Psoas muscle (tissue), 8 donors: ENCODE measurements around the gene MRPS2. TPM values are rescaled to one million over a fixed set of nuclear protein-coding genes. Genes with fewer than 3 reads are reported as not detected.
"Not testable (repeated sequence)": the region's sequence is repeated elsewhere in the genome, so short reads cannot be mapped to it uniquely, and the experiment has no call there.

ENCODE experiments used
- ATAC-seq, 4 donors: fragments of 200-7000 bp; cut with Tn5 transposase; one replicate each; pipeline ENCODE4 v1.9.1; 2020; ENCODE audit warnings: moderate library complexity in 3 of 4, mild to moderate bottlenecking in 2 of 4
- DNase-seq, 2 donors: peaks; one replicate each; pipeline ENCODE4 v3.0.0-alpha.2; 2020
- H3K27ac ChIP-seq: fragments of 200-600 bp; one replicate; pipeline ENCODE4 v1.8.0; 2022
- H3K27me3 ChIP-seq, 3 donors: fragments of 200-600 bp in 1 of 3; one replicate each; pipeline versions ENCODE4 v1.6.1 to v1.8.0; 2013 to 2022; ENCODE audit warnings: low read length in 2 of 3, mild to moderate bottlenecking in 2 of 3, moderate library complexity in 1 of 3; ENCODE audit not compliant: insufficient read depth in 3 of 3
- H3K36me3 ChIP-seq, 2 donors: fragments of 200-600 bp in 1 of 2; one replicate each; pipeline versions ENCODE4 v1.6.1 to v1.8.0; 2013 to 2022; ENCODE audit warnings: low read depth in 1 of 2, mild to moderate bottlenecking in 1 of 2, moderate library complexity in 1 of 2; ENCODE audit not compliant: insufficient read depth in 1 of 2
- H3K4me1 ChIP-seq: fragments of 200-600 bp; one replicate; pipeline ENCODE4 v1.8.0; 2022
- H3K4me3 ChIP-seq: fragments of 200-600 bp; one replicate; pipeline ENCODE4 v1.8.0; 2022; ENCODE audit warnings: mild to moderate bottlenecking
- H3K9me3 ChIP-seq: fragments of 200-600 bp; one replicate; pipeline ENCODE4 v1.8.0; 2022
- WGBS, 3 donors: extraction: QIAGEN DNeasy Blood & Tissue Kit; methylation state at CpG; one replicate each; pipeline versions ENCODE4 v1.1.6 to v1.1.7; 2013; 5-methylcytosine and 5-hydroxymethylcytosine counted together
- intact Hi-C, 2 donors: fragments of 100-400 bp; cut with DNase I; formaldehyde crosslinking; loops; one replicate each; pipeline versions ENCODE4 v1.11.0 to v1.14.2; 2022
- polyA plus RNA-seq, 3 donors: library from polyadenylated mRNA; stranded (reverse); fragments of 200-250 nt; gene quantifications; one replicate each; pipeline ENCODE4 v1.2.3, GENCODE V29; 2013
- total RNA-seq, 4 donors: library from RNA; stranded (reverse); fragmentation: NEBNext Ultra II Directional in 2 of 4; extraction: Animal tissue kit (Norgen Biotek cat#: 25700) in 2 of 4; gene quantifications; one replicate each; pipeline versions ENCODE4 v1.2.1 to v1.2.4, GENCODE V29; 2021 to 2023
- TF ChIP-seq, protein P1 (sequence below): fragments of 200-600 bp; IDR thresholded peaks from one replicate; pipeline ENCODE4 v1.8.0; 2022; ENCODE audit warnings: antibody characterized with exemption
- donor health status: healthy with polysubstance abuse.
- donor health status: DM: no; HTN: no; CAD: no; lungs with moderate emphysema.
- donor health status: Bipolar disorder and iron deficiency.
- donor health status: healthy.
- donor health status: DM: yes; HTN: yes; CAD: no.
- donor health status: DM: no; HTN: no; CAD: no.
- donor health status: DM: no; HTN: no; CAD: no.
- donor health status: DM: yes; HTN: yes; CAD: no.

The MRPS2 gene
- total and polyA plus RNA-seq, 7 donors = 36.8 to 78.8 (median 47.1) TPM

DNA sequence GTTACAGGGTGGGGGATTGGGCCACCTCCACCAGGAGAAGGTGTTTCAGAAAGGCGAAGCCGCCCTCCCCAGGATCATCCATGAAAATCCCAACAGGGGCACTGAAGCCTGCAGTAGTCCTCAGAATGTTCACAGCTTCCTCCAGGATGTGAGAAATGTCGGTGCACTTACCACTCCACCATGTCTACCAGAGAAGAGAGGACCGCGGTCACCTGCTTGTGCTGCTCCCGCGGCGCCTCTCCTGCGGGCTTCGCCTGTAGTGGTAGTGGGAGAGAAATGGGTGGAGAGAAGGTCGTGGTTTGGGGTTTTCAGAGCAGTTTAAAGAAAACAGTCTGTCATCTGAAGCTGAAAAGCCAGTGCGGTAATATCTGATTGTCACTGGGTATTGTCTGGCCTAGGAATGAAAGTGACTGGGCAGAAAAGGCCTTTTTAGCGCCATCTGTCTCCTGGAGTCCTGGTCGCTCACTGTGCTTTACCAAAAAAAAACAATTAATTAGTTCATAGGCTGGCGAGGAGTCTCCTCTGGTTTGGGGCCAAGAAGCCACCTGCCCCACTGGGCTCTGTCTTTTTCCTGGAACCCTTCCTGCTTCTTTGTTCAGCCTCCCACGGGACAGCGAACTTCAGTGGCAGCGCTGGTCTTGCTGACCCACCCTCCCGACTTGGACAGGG is 43.9 kb upstream of the MRPS2 start:
- WGBS, 3 donors = 54 to 57% (median 55%) methylated on average over 19 of the region's 19 CpGs
- Histone ChIP-seq H3K27me3 (peaks cover 0 to 29% (median 10%) of the 10 kb centered on the region in 3 donors), H3K4me1 (no peaks in the 10 kb centered on the region), H3K4me3 (no peak overlapping the region), H3K36me3 (no peaks in the 10 kb centered on the region), H3K9me3 (no peaks in the 10 kb centered on the region), H3K27ac (no peak overlapping the region)
- DNase-seq = no peak
- TF ChIP-seq, protein P1, sequence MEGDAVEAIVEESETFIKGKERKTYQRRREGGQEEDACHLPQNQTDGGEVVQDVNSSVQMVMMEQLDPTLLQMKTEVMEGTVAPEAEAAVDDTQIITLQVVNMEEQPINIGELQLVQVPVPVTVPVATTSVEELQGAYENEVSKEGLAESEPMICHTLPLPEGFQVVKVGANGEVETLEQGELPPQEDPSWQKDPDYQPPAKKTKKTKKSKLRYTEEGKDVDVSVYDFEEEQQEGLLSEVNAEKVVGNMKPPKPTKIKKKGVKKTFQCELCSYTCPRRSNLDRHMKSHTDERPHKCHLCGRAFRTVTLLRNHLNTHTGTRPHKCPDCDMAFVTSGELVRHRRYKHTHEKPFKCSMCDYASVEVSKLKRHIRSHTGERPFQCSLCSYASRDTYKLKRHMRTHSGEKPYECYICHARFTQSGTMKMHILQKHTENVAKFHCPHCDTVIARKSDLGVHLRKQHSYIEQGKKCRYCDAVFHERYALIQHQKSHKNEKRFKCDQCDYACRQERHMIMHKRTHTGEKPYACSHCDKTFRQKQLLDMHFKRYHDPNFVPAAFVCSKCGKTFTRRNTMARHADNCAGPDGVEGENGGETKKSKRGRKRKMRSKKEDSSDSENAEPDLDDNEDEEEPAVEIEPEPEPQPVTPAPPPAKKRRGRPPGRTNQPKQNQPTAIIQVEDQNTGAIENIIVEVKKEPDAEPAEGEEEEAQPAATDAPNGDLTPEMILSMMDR = no peak
- intact Hi-C loops = no loop called here
- no peak for ATAC-seq

DNA sequence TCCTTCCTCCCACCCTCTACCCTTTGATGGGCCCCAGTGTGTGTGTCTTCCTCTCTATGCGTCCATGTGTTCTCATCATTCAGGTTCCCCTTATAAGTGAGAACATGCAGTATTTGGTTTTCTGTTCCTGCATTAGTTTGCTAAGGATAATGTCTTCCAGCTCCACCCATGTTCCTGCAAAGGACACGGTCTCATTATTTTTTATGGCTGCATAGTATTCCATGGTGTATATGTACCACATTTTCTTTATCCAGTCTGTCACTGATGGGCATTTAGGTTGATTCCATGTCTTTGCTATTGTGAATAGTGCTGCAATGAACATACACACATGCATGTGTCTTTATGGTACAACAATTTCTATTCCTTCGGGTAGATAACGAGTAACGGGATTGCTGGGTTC is 42.0 kb upstream of the MRPS2 start:
- H3K4me3 ChIP-seq, ATAC-seq, H3K4me1 ChIP-seq, H3K9me3 ChIP-seq, H3K27ac ChIP-seq, intact Hi-C loops, DNase-seq, H3K36me3 ChIP-seq: not testable (repeated sequence)
- peaks cover 0 to 41% (median 10%) of the 10 kb centered on the region in 3 donors for H3K27me3 ChIP-seq
- 92 to 93% (median 93%) methylated on average over 5 of the region's 5 CpGs for WGBS, 3 donors

- DNase-seq = no peak
- ATAC-seq = no peak
- Histone ChIP-seq H3K36me3 (no peaks in the 10 kb centered on the region), H3K4me3 (no peak overlapping the region), H3K9me3 (no peaks in the 10 kb centered on the region), H3K4me1 (no peaks in the 10 kb centered on the region), H3K27ac (no peak overlapping the region), H3K27me3 (peaks cover 0 to 36% (median 7%) of the 10 kb centered on the region in 3 donors)
- intact Hi-C loops = no loop called here
- WGBS, 3 donors = 73 to 85% (median 74%) methylated on average over 11 of the region's 11 CpGs
- TF ChIP-seq, protein P1 = no peak
These were observed 38.5 kb upstream of the MRPS2 start for GRCh38 chr9:135461936-135462335.

DNA sequence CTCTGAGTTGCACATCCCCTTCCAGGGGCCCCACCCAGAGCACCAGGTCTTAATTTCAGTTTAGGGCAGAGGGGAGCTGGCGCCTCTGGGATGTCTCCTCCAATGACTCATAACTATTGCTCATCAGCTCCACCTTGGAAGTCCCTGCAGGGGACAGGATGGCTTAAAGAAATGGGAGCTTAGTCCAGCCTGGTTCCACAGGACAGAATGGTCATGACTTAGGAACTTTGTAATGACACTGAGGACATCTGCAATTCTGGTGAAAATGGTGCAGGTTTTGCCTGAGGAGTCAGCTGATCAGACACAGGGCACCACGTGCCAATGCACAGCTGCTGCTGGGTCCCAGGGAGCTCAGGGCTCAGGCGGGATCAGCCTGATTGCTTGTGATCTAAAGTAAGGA is 37.3 kb upstream of the MRPS2 start:
- no peaks in the 10 kb centered on the region for H3K9me3 ChIP-seq
- DNase-seq (no peak), ATAC-seq (no peak)
- peaks cover 0 to 46% (median 7%) of the 10 kb centered on the region in 3 donors for H3K27me3 ChIP-seq
- no peak overlapping the region for H3K4me3 ChIP-seq
- WGBS, 3 donors = 31 to 55% (median 39%) methylated on average over 3 of the region's 3 CpGs
- intact Hi-C loops = no loop called here
- no peak overlapping the region for H3K27ac ChIP-seq
- no peaks in the 10 kb centered on the region for H3K36me3 ChIP-seq
- TF ChIP-seq, protein P1 = no peak
- H3K4me1 ChIP-seq = no peaks in the 10 kb centered on the region

DNA sequence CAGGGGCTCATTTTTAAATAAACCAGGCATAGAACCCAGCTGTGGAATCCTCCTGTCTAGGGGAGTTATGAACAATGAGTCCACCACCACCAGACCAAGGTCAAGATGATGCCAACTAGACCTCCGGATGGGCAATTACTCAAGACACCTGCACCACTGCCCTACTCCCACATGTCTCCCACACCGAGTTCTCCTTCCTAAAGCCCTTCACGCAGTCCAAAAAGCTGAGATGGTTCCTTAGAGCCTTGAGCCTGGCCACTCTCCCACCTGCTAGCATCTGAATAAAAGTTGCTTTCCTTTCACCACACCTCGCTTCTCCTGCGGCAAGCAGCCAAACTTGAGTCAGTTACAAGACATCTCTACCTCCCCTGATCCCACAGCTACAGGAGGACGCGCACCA is 36.3 kb upstream of the MRPS2 start:
- Histone ChIP-seq H3K9me3 (no peaks in the 10 kb centered on the region), H3K27me3 (peaks cover 0 to 51% (median 7%) of the 10 kb centered on the region in 3 donors), H3K4me3 (no peak overlapping the region), H3K27ac (no peak overlapping the region), H3K4me1 (no peaks in the 10 kb centered on the region), H3K36me3 (no peaks in the 10 kb centered on the region)
- 85 to 87% (median 86%) methylated on average over 7 of the region's 7 CpGs for WGBS, 3 donors
- TF ChIP-seq, protein P1 = no peak
- intact Hi-C loops = no loop called here
- DNase-seq (no peak), ATAC-seq (no peak)
